Neural progenitor cell (in vitro differentiated cells): ENCODE data around the gene HIPK2. TPM values are rescaled to one million over a fixed set of nuclear protein-coding genes. Genes with fewer than 3 reads are reported as not detected.

ENCODE experiments used
- DNase-seq: peaks from one replicate; pipeline ENCODE4 v3.0.0-alpha.2; 2016; ENCODE audit warnings: low spot score
- H2AFZ ChIP-seq: fragments of 200-600 bp; sonication (generic); replicated peaks from 2 replicates; pipeline ENCODE4 v1.6.1; 2016; ENCODE audit warnings: antibody characterized with exemption
- H3F3A ChIP-seq: fragments of 200-600 bp; sonication (generic); 2 replicates; pipeline ENCODE4 v1.6.1; 2016; ENCODE audit warnings: antibody characterized with exemption, low read depth
- H3K27ac ChIP-seq: fragments of 200-600 bp; sonication (generic); 2 replicates; pipeline ENCODE4 v1.5.1; 2016; ENCODE audit warnings: mild to moderate bottlenecking
- H3K27me3 ChIP-seq: fragments of 200-600 bp; sonication (generic); 2 replicates; pipeline ENCODE4 v1.6.1; 2016; ENCODE audit warnings: mild to moderate bottlenecking, moderate library complexity
- H3K36me3 ChIP-seq: fragments of 200-600 bp; sonication (generic); 2 replicates; pipeline ENCODE4 v1.5.1; 2016
- H3K4me1 ChIP-seq: fragments of 200-600 bp; sonication (generic); 2 replicates; pipeline ENCODE4 v1.6.1; 2016; ENCODE audit warnings: mixed run types
- H3K4me2 ChIP-seq: fragments of 200-600 bp; sonication (generic); 2 replicates; pipeline ENCODE4 v1.6.1; 2016
- H3K4me3 ChIP-seq: fragments of 200-600 bp; sonication (generic); 2 replicates; pipeline ENCODE4 v1.5.1; 2016
- H3K79me2 ChIP-seq: fragments of 200-600 bp; sonication (generic); 2 replicates; pipeline ENCODE4 v1.6.1; 2016; ENCODE audit warnings: low read depth
- H3K9ac ChIP-seq: fragments of 200-600 bp; sonication (generic); 2 replicates; pipeline ENCODE4 v1.6.1; 2016
- H3K9me3 ChIP-seq: fragments of 200-600 bp; sonication (generic); 2 replicates; pipeline ENCODE4 v1.5.1; 2016; ENCODE audit warnings: low read depth
- H4K20me1 ChIP-seq: fragments of 200-600 bp; sonication (generic); 2 replicates; pipeline ENCODE4 v1.6.1; 2016; ENCODE audit warnings: low read depth
- H3K27ac Mint-ChIP-seq: 3 replicates; pipeline ENCODE4 v1.8.0; 2021; ENCODE audit warnings: mixed read lengths
- H3K27me3 Mint-ChIP-seq: 2 replicates; pipeline ENCODE4 v1.8.0; 2022; ENCODE audit warnings: low read depth, mild to moderate bottlenecking, inconsistent platforms, moderate library complexity, mixed read lengths; ENCODE audit not compliant: insufficient read depth
- H3K36me3 Mint-ChIP-seq: 3 replicates; pipeline ENCODE4 v1.8.0; 2021; ENCODE audit warnings: mixed read lengths
- H3K4me1 Mint-ChIP-seq: 3 replicates; pipeline ENCODE4 v1.8.0; 2021; ENCODE audit warnings: mixed read lengths
- H3K4me3 Mint-ChIP-seq: 3 replicates; pipeline ENCODE4 v1.8.0; 2021; ENCODE audit warnings: mild to moderate bottlenecking, moderate library complexity, mixed read lengths
- H3K9me3 Mint-ChIP-seq: 3 replicates; pipeline ENCODE4 v1.8.0; 2020; ENCODE audit warnings: mixed read lengths
- CTCF ChIP-seq: fragments of 200-600 bp; sonication (generic); IDR thresholded peaks from 2 replicates; pipeline ENCODE4 v1.5.1; 2017; ENCODE audit warnings: antibody characterized with exemption, mild to moderate bottlenecking
- EZH2 ChIP-seq: fragments of 200-600 bp; sonication (generic); IDR thresholded peaks from 2 replicates; pipeline ENCODE4 v1.6.1; 2017; ENCODE audit warnings: antibody characterized with exemption, mild to moderate bottlenecking, moderate library complexity
- EZH2phosphoT487 ChIP-seq: fragments of 200-600 bp; sonication (generic); IDR thresholded peaks from 2 replicates; pipeline ENCODE4 v1.6.1; 2017; ENCODE audit warnings: antibody characterized with exemption
- total RNA-seq: library from RNA; depleted of rRNA; stranded (reverse); fragments of >200 nt; gene quantifications from 2 replicates; pipeline ENCODE4 v1.2.3, GENCODE V29; 2015; ENCODE audit warnings: low replicate concordance

Gene HIPK2
- total RNA-seq, 1 donor from 2014 or later: 12.8 TPM

- H3K9ac ChIP-seq: no peak overlapping the region
- H2AFZ ChIP-seq: no peak overlapping the region
- H3K36me3 Mint-ChIP-seq: no peaks in the 10 kb centered on the region
- H3K4me3 ChIP-seq: no peak overlapping the region
- H3K4me1 ChIP-seq: peaks cover 15% of the 10 kb centered on the region
- H3K4me3 Mint-ChIP-seq: no peak overlapping the region
- H3K27ac ChIP-seq: no peak overlapping the region
- H3K9me3 Mint-ChIP-seq: no peaks in the 10 kb centered on the region
- no peaks in the 10 kb centered on the region for H3K9me3 ChIP-seq
- peaks cover 16% of the 10 kb centered on the region for H3K27me3 ChIP-seq
- no peak overlapping the region for H3K4me2 ChIP-seq
- H4K20me1 ChIP-seq: no peaks in the 10 kb centered on the region
- no peaks in the 10 kb centered on the region for H3F3A ChIP-seq
- no peaks in the 10 kb centered on the region for H3K79me2 ChIP-seq
- TF ChIP-seq EZH2phosphoT487 (no peak), CTCF (no peak), EZH2 (no peak)
- H3K27ac Mint-ChIP-seq: no peak overlapping the region
- H3K36me3 ChIP-seq: no peaks in the 10 kb centered on the region
- H3K27me3 Mint-ChIP-seq: peaks cover 6% of the 10 kb centered on the region
- no peak for DNase-seq
- peaks cover 2% of the 10 kb centered on the region for H3K4me1 Mint-ChIP-seq
Observed at GRCh38 chr7:139784648-139785047, 6.8 kb upstream of the HIPK2 start.

- H3K27ac ChIP-seq: no peak overlapping the region
- DNase-seq: peak; percentile 51
- peaks cover 8% of the 10 kb centered on the region for H3K4me1 Mint-ChIP-seq
Observed at GRCh38 chr7:139783647-139784385, 6.0 kb upstream of the HIPK2 start.

GRCh38 chr7:139782932-139783331 is 5.1 kb upstream of the HIPK2 start:
- Histone ChIP-seq H3K27me3 (peaks cover 30% of the 10 kb centered on the region), H3K4me1 (peaks cover 20% of the 10 kb centered on the region), H3K79me2 (no peaks in the 10 kb centered on the region), H3K4me3 (no peak overlapping the region), H3K27ac (no peak overlapping the region), H3K4me2 (peak overlapping the region; percentile 34), H3K9me3 (no peaks in the 10 kb centered on the region), H2AFZ (no peak overlapping the region), H4K20me1 (no peaks in the 10 kb centered on the region), H3K9ac (no peak overlapping the region), H3F3A (peaks cover 8% of the 10 kb centered on the region), H3K36me3 (no peaks in the 10 kb centered on the region)
- no peak overlapping the region for H3K4me3 Mint-ChIP-seq
- no peaks in the 10 kb centered on the region for H3K36me3 Mint-ChIP-seq
- peaks cover 8% of the 10 kb centered on the region for H3K27me3 Mint-ChIP-seq
- peak; percentile 28 for DNase-seq
- no peaks in the 10 kb centered on the region for H3K9me3 Mint-ChIP-seq
- H3K27ac Mint-ChIP-seq: no peak overlapping the region
- peaks cover 10% of the 10 kb centered on the region for H3K4me1 Mint-ChIP-seq
- no peak for TF ChIP-seq CTCF
- TF ChIP-seq EZH2phosphoT487: no peak
- TF ChIP-seq EZH2: no peak

More at GRCh38 chr7:139783647-139784385, 6.0 kb upstream of the HIPK2 start:
- Histone ChIP-seq H3K9ac (no peak overlapping the region), H2AFZ (no peak overlapping the region), H3K4me2 (peak overlapping the region; percentile 34), H3K4me1 (peaks cover 18% of the 10 kb centered on the region), H3K27me3 (peaks cover 24% of the 10 kb centered on the region), H4K20me1 (no peaks in the 10 kb centered on the region), H3F3A (peaks cover 5% of the 10 kb centered on the region), H3K9me3 (no peaks in the 10 kb centered on the region), H3K4me3 (no peak overlapping the region), H3K79me2 (no peaks in the 10 kb centered on the region), H3K36me3 (no peaks in the 10 kb centered on the region)
- Mint-ChIP-seq H3K27me3 (peaks cover 6% of the 10 kb centered on the region), H3K27ac (no peak overlapping the region), H3K36me3 (no peaks in the 10 kb centered on the region), H3K4me3 (no peak overlapping the region), H3K9me3 (no peaks in the 10 kb centered on the region)
- TF ChIP-seq EZH2 (no peak), CTCF (no peak), EZH2phosphoT487 (no peak)
